ENCODE data around the gene REN. TPM values are rescaled to one million over a fixed set of nuclear protein-coding genes. Genes with fewer than 3 reads are reported as not detected.
A peak's percentile ranks its signal among the peaks of the same experiment; 100 is the strongest.

Gene REN
- total and polyA plus RNA-seq, 2 of the 13 experiments (the other 11 are each of a cell fraction or from before 2014, with no cell fraction given) = not detected

GRCh38 chr1:204142032-204142974 lies 23.8 kb downstream of the REN start (continued):
- TF ChIP-seq NR3C1 (CRISPR knock-in tag; IDR thresholded peaks at IDR 0.05) = no peak
- no peak for TF ChIP-seq ZFX (CRISPR knock-in tag; IDR thresholded peaks at IDR 0.05; ENCODE audit: low read depth)
- TF ChIP-seq HNRNPLL (IDR thresholded peaks at IDR 0.05; ENCODE audit: low read depth, low read length, poor library complexity, severe bottlenecking) = no peak
- no peak for TF ChIP-seq MED8 (CRISPR knock-in tag; IDR thresholded peaks at IDR 0.05; ENCODE audit: insufficient replicate concordance)
- no peak for TF ChIP-seq ELK4 (CRISPR knock-in tag; IDR thresholded peaks at IDR 0.05; ENCODE audit: borderline replicate concordance)
- no peak for TF ChIP-seq SMARCE1 (IDR thresholded peaks at IDR 0.05; ENCODE audit: borderline replicate concordance)
- TF ChIP-seq TMF1 (CRISPR knock-in tag; IDR thresholded peaks at IDR 0.05; ENCODE audit: low read depth) = no peak
- TF ChIP-seq ZNF142 (CRISPR knock-in tag; IDR thresholded peaks at IDR 0.05) = no peak
- no peak for TF ChIP-seq SRF (IDR thresholded peaks at IDR 0.05; ENCODE audit: low read depth, low read length)
- TF ChIP-seq ZNF329 (CRISPR knock-in tag; IDR thresholded peaks at IDR 0.05; ENCODE audit: low read depth) = no peak
- no peak for TF ChIP-seq MEF2D (CRISPR knock-in tag; IDR thresholded peaks at IDR 0.05)
- no peak for TF ChIP-seq UBTF (CRISPR knock-in tag; IDR thresholded peaks at IDR 0.05)
- TF ChIP-seq PATZ1 (CRISPR knock-in tag; IDR thresholded peaks at IDR 0.05) = 0 out of 2 replicates have a peak, but pooled peaks have one; percentile 20
- TF ChIP-seq ZSCAN20 (CRISPR knock-in tag; IDR thresholded peaks at IDR 0.05; ENCODE audit: borderline replicate concordance) = no peak
- TF ChIP-seq ZNF569 (CRISPR knock-in tag; IDR thresholded peaks at IDR 0.05; ENCODE audit: borderline replicate concordance) = no peak

Data from HepG2 (cell line).